Fibroblast of the aortic adventitia (primary cell): ENCODE measurements around the gene HEPHL1. TPM values are rescaled to one million over a fixed set of nuclear protein-coding genes. Genes with fewer than 3 reads are reported as not detected.

Experiments used
- DNase-seq: peaks from one replicate; pipeline ENCODE4 v3.0.0-alpha.2; 2010; ENCODE audit warnings: low read depth
- H3K4me3 ChIP-seq: 2 replicates; pipeline ENCODE4 v1.5.1; 2011; ENCODE audit warnings: low read depth, mild to moderate bottlenecking, control low read depth, low read length, moderate library complexity
- CTCF ChIP-seq: IDR thresholded peaks from 2 replicates; pipeline ENCODE4 v1.5.1; 2011; ENCODE audit warnings: mild to moderate bottlenecking, low read length, control low read depth, inconsistent platforms; ENCODE audit not compliant: insufficient read depth
- total RNA-seq: library from RNA; depleted of rRNA; stranded (reverse); fragments of >200 nt; gene quantifications from 2 replicates; pipeline ENCODE4 v1.2.3, GENCODE V29; 2012; ENCODE audit warnings: low replicate concordance

The HEPHL1 gene
- total RNA-seq, 1 donor, result not detected

- no peak for TF ChIP-seq CTCF
- no peak overlapping the region for H3K4me3 ChIP-seq
- peak; percentile 44 for DNase-seq
Observed at GRCh38 chr11:94018721-94019120, 2.4 kb upstream of the HEPHL1 start.

- no peak for DNase-seq
- H3K4me3 ChIP-seq, result no peak overlapping the region
- TF ChIP-seq CTCF, result no peak
Observed at GRCh38 chr11:94023856-94024255, 2.7 kb downstream of the HEPHL1 start.

GRCh38 chr11:94024547-94024946, 3.4 kb downstream of the HEPHL1 start:
- TF ChIP-seq CTCF, result no peak
- H3K4me3 ChIP-seq, result no peak overlapping the region
- DNase-seq, result no peak

- TF ChIP-seq CTCF, result no peak
- DNase-seq, result peak; percentile 92
- H3K4me3 ChIP-seq, result no peak overlapping the region
Observed at GRCh38 chr11:94025690-94026394, 4.7 kb downstream of the HEPHL1 start.

GRCh38 chr11:94027210-94027609, 6.1 kb downstream of the HEPHL1 start:
- no peak overlapping the region for H3K4me3 ChIP-seq
- TF ChIP-seq CTCF, result no peak
- DNase-seq, result no peak

- peak; percentile 91 for DNase-seq
- no peak for TF ChIP-seq CTCF
- no peak overlapping the region for H3K4me3 ChIP-seq
Observed at GRCh38 chr11:94028436-94028835, 7.3 kb downstream of the HEPHL1 start.

- H3K4me3 ChIP-seq, result no peak overlapping the region
- no peak for TF ChIP-seq CTCF
- DNase-seq, result no peak
Observed at GRCh38 chr11:94030059-94030458, 8.9 kb downstream of the HEPHL1 start.
